GM18519 (cell line): ENCODE data around the gene AHDC1.
"Not testable (repeated sequence)": the region's sequence is repeated elsewhere in the genome, so short reads cannot be mapped to it uniquely, and the experiment has no call there.

Source experiments
- ATAC-seq: cut with Tn5 transposase; IDR thresholded peaks from one replicate; pipeline ENCODE4 v1.9.1; 2021; ENCODE audit warnings: mild to moderate bottlenecking, moderate library complexity; ENCODE audit not compliant: unreplicated experiment, low FRiP score

Gene AHDC1

GRCh38 chr1:27554759-27555699 is 48.9 kb downstream of the AHDC1 start:
- no peak for ATAC-seq

- ATAC-seq, result no peak
These were observed 49.7 kb downstream of the AHDC1 start for GRCh38 chr1:27554293-27554692.

- not testable (repeated sequence) for ATAC-seq
These were observed 50.1 kb downstream of the AHDC1 start for GRCh38 chr1:27553823-27554222.

GRCh38 chr1:27552911-27553420 is 51.0 kb downstream of the AHDC1 start:
- ATAC-seq, result no peak

GRCh38 chr1:27551953-27552312 is 52.0 kb downstream of the AHDC1 start:
- ATAC-seq, result no peak

GRCh38 chr1:27551170-27551952 is 52.6 kb downstream of the AHDC1 start:
- no peak for ATAC-seq

GRCh38 chr1:27550510-27551169 is 53.3 kb downstream of the AHDC1 start:
- ATAC-seq, result no peak

GRCh38 chr1:27549807-27550408 is 54.0 kb downstream of the AHDC1 start:
- no peak for ATAC-seq

- no peak for ATAC-seq
These were observed 54.9 kb downstream of the AHDC1 start for GRCh38 chr1:27548858-27549719.

GRCh38 chr1:27548136-27548853 is 55.6 kb downstream of the AHDC1 start:
- ATAC-seq, result no peak

GRCh38 chr1:27547220-27548116 is 56.5 kb downstream of the AHDC1 start:
- ATAC-seq, result no peak

GRCh38 chr1:27545876-27546275 is 58.1 kb downstream of the AHDC1 start:
- no peak for ATAC-seq

- no peak for ATAC-seq
These were observed 58.7 kb downstream of the AHDC1 start for GRCh38 chr1:27545271-27545670.

GRCh38 chr1:27544834-27545233 is 59.1 kb downstream of the AHDC1 start:
- ATAC-seq, result no peak

GRCh38 chr1:27543284-27543683 is 60.7 kb downstream of the AHDC1 start:
- ATAC-seq, result no peak

- no peak for ATAC-seq
These were observed 61.3 kb downstream of the AHDC1 start for GRCh38 chr1:27542463-27543273.
